HG03442 (cell line): ENCODE data around the gene IPMK.

Source experiments
- ATAC-seq: cut with Tn5 transposase; IDR thresholded peaks from one replicate; pipeline ENCODE4 v1.9.1; 2021; ENCODE audit warnings: mild to moderate bottlenecking, moderate library complexity; ENCODE audit not compliant: unreplicated experiment

Gene IPMK

DNA sequence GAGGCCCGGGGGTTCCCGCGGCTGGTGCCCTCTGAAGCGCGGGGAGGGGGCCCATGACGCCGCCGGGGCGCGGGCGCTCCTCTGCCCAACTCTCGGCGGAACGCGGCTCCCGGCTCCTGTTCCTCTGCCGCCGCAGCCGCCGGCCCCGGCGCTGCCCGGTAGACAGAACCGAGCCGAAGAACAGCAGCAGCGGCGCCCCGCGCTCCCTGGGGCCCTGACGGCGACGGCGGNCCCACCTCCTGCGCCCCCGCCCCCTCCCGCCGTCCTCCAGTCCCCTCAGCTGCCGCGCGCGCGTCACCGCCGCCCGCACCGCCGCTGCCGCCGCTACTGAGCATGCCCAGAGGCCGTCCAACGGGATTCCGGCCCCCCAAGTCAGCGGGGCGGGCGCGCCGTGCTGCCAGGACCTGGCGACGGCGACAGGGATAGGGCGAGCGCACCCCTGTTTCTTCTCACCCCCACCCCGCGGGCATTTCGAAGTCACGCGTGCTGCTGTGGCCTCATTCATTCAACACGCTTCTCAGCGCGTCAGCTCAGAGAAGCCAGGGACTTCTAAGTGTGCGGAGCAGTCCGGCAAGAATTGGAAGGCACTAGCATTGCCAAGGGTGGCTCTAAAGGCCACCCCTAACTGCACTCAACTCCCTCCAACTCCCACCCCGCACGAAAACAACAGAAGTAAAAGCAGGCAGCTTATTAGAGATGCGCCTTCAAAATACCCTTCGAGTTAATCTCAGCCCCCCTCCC is at the start of gene IPMK:
Gene IPMK, minus strand, starts transcription at position 182 of the 741 bp plus-strand sequence. CDS start 283 bp downstream, outside the sequence.
- ATAC-seq = peak; percentile 53

DNA sequence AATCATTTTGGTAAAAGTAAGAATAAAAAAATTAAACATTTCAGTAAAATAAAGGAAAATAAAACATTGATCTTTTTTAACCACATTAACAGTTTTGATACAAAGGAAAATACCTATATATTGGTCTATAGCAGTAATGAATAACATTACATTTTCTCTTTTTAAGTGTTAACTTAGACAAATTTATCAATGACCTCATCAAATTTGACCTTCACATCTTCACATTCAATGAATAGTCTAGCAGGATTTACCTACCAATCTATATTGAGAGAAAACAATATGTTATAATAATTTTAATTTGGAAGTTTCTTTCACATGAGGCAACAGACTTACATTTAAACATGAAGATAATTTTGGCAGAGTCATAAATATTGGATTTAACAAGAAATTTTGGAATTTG is 49.2 kb upstream of the IPMK start:
- no peak for ATAC-seq

DNA sequence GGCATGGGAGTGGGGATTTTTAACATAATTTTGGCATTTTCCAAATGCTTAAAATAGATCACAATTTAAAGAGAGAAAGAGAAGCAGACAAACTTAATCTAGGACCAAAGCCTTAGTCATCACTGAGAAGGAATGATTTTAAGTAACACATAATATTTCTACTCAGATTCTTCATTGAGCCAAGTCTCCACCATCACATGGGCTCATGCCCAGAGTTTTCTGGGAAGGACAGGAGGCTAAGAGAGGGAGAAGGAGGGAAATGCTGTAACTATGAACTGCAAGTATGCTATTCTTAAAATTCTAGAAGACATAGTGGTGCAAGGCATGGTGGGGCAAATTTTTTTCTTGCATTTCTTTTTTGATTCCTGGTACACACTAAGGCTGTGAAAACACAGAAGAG is 43.3 kb upstream of the IPMK start:
- ATAC-seq = no peak

DNA sequence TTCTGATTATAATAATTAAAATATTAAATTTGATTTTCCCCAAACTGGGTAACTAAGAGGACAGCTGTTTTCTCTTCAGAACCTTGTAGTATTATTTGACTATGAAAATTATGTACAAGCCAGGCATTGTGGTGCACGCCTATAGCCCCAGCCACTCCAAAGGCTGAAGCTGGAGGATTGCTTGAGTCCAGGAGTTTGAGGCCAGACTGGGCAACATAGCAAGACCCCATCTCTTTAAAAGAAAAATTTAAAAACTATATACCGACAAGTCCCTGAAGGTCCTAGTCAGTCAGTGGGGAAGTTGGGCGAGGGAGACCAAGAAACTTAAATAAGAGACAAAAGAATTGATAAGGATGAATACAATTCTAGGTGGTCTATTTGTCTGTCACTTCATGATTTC is 40.0 kb upstream of the IPMK start:
- no peak for ATAC-seq

DNA sequence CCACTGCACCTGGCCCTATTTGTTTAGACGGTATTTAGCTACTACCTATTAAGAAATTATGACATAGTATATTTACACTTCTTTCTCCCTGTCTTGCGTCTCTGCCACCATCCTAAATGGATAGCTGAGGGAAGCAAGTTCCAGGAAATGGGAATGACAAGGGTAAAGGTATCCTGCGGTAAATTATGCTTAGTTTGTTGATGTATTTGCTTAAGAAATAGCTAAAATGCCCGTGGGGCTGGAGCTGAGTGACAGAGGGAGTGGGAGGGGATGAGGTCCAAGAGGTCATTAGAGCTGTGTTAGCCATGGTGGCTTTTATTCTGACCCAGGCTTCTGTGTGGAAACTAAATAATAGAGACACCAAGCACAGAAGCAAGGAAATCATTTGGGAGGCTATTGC is 38.1 kb upstream of the IPMK start:
- ATAC-seq = no peak

DNA sequence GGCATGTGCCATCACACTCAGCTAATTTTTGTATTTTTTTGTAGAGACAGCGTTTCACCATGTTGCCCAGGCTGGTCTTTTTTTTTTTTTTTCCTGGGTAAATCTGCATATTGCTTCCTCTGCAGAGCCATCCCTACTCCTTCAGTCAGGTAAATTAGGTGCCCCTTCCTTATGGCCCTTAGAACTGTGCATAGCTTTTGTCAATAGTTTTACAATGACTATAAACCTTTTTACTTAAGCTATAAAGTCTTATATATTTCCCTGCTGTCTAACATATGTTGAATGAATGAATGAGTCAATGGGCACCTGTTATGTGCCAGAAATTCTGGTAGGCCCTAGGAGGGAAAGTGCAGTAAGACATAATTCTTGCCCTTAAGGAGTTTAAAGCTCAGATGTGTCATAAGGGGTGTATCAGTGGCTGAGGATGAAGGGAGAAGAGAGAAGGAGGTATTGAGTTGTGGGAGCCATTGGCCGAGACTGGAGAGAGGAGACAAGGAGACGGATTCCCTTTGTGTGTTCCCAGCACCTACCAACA is 36.5 kb upstream of the IPMK start:
- ATAC-seq = no peak

DNA sequence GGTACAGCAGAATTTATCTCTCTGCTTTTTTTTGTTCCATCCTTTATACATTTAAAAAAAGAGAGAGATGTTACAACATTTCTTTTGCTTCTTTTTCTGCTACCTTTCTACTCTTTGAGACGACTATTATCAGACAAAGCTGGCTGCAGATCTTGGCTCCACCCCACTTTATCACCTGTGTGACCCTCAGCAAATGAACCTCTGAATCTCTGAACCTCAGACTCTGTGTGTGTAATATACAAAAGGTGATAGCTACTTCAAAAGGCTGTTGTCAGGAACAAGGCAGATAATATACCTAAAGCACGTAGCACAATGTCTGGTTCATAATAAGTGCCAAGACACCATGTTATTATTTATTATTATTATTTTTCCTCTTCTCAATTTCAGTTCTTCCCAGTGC is 34.6 kb upstream of the IPMK start:
- no peak for ATAC-seq

DNA sequence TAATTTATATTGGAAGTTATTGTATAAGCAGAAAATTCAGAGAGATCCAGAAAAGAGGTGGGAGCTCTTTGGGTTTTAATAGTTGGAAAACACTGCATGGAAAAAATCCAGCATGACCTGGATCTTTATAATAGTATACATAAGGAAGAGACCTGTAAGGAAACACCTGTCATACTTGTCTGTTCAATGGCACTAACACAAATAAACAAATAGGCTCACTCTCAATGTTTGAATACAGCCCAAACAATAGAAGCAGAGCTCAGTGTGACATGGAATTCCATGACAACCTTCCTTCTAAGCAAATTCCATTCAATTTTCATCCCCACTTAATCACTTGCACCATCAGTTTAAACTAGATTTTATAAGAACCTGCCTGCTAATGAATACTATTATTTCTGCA is 33.0 kb upstream of the IPMK start:
- no peak for ATAC-seq

DNA sequence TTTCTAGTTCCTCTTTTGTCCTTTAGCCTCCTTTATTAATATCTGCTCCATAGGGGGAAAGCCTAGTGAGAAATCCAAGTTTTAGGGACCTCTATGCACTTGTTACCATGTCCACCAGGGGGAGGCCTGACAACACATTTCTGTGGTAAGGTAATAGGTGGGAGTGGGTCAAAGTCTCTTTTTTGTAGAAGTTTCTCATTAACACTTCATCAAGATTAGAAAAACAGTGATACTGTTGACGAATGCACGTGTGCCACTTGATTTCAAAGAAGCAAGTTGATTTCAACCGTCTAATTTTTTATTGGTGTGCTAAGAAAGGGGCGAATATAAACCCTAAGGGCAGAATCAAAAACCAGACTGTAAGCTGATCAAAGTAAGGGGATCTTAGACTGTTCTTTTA is 31.9 kb upstream of the IPMK start:
- ATAC-seq = peak; percentile 89

DNA sequence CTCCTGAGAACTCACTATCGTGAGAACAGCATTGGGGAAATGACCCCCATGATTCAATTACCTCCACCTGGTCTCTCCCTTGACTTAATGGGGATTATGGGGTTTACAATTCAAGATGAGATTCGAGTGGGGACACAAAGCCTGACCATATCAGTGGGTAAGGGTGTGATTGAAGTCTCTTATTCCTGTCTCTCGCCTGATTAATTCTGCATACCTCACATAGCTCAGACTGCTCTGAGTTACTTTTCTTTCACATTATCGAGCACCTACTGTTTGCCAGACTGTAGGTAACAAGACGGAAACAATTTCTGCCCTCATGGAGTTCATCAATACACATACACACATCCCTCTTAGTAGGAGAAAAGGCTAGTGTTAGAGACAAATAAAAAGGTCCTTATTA is 26.3 kb upstream of the IPMK start:
- ATAC-seq = no peak

DNA sequence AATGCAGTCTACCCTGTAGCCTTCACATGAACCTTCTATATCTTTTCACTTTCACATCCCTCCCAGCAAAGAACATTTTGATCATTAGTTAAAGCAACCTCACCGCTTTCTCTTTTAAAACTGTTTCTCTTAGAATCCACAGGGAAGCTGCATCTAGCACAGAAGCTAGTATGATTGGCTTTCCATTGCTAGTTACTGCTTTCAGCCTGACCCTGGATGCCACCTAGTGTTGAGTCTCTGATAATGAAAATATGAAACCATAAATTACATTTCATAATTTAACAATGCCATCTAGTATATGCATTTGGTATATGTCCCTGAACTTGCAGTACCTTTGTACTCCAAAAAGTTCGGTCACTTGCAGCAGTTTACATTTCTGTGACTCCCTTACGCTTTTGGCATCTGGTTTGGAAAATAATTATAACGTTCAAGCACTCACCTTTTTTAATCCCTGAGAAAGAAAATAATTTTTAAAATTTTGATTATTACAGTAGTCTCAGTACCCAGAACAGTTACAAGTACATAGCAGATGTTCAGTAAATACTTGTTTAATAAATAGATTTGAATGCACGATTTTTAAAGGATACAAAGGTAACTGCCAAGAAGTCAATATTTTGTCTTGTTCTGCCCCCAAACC is 24.0 kb upstream of the IPMK start:
- ATAC-seq = peak; percentile 90

DNA sequence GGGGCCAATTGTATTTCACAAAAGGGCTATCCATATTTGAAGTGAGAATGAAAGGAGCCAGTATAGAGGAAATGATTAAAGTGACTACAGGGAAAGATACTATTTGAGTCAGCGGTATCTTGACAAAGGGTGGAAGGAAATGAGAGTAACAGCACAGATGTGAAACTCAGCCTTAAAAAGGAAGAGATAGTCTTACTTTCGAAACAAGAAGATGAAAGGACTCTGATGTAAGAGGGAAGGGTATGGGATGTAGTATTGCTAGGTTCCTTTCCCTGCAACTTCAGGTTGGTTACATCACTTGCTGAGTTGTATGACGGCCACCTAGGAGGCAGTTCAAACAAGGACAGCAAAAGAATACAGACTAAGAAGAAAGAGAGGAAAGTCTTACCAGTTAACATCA is 14.9 kb upstream of the IPMK start:
- ATAC-seq = peak; percentile 99

DNA sequence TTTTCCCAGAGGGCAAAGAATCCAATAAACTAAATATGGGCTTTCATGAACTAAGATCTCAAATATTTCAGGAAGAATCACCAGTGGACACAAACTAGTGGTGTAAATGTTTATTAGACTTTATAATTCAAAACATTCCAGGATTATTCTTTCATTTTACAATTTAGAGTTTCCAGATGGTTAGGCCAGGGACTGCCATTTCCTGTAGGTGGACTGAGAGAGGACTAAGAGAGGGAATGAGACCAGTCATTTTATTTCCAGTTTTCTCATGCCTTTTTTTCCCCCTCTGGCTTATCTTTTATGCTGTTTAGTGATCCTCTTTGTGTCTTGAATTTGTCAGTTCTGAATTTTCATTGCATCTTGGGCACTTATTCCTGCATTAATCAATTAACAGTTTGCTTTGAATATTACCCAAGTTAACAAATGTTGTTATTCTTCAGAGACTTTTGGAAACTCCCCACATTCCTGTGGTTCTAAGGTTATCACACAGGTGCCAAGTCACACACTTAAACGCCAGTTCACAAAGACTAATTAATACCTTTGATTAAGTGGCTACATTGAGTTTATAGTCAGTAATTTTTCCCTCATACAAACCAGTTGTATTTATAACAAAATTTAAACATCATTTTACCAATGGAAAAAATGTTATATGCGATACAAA is 13.5 kb upstream of the IPMK start:
- no peak for ATAC-seq

DNA sequence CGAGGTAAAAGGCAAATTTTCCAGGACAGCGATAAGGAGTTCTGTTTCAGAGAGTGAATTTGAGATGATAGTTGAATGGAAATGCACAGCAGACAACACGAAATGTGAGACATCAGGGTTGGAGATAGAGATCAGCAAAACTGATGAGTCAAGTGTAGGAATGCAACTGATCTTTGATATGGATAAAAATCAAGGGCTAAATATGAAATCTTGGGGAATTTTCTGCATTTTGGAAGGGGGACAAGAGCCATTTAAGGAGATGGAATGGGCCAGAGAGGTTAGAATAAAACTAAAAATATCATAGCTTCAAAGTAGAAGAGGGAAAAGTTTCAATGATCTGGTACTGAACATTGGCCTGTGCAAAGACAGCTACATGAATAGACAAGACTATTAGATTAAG is 12.8 kb upstream of the IPMK start:
- no peak for ATAC-seq

DNA sequence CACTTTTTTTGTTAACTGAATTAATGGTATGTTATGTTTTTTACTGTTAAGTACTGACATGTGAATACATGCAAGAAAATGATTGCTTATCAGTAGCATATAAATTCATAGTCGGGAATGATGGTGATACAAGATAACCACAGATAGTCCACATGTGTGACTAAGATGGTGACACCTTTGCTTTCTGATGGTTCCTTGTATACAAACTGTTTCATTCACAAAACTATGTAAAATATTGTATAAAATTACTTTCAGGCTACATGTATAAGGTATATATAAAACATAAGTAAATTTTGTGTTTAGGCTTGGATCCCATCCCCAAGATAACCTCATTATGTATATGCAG is 11.2 kb upstream of the IPMK start:
- ATAC-seq = no peak

DNA sequence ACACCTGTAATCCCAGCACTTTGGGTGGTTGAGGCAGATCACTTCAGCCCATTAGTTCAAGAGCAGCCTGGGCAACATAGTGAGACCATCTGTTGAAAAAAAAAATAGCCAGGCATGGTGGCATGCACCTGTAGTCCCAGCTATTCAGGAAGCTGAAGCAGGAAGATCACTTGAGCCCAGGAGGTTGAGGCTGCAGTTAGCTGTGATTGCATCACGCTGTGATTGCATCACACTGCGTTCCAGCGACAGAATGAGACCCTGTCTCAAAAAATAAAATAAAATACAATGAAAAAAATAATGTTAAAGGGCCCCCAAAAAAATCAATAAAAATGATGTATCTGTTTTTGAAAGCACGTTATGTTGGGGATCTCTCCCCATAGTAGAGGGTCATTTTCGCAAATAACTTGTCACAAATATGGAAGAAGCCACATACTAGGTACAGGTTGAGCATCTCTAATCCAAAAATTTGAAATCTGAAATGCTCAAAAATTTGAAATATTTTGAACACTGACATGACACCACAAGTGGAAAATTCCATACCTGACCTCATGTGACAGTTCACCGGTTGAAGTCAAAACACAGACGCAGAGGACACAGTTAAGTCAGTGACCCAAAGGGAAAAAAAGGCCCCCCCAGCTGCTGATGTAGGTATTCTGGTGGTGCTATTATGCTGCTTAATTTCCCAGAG is 10.7 kb upstream of the IPMK start:
- ATAC-seq = no peak

DNA sequence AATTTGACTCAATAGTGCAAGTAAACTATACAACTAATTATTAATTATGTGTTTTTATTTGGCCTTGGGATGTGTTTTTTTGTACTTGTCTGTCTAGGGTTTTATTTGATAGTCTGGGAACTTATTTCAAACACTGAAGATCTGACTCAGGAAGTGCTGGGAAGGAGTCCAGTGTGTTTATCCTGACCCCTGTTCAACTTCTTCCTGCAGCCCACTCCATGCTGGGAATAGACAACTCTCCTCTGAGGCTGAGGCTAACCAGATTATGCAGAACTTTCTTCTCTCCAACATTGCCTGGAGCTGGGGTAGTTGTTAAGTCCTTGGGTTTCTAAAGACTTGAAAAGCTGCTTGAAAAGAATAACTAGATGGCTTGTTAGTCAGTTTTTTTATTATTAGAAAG is 8.2 kb upstream of the IPMK start:
- no peak for ATAC-seq

DNA sequence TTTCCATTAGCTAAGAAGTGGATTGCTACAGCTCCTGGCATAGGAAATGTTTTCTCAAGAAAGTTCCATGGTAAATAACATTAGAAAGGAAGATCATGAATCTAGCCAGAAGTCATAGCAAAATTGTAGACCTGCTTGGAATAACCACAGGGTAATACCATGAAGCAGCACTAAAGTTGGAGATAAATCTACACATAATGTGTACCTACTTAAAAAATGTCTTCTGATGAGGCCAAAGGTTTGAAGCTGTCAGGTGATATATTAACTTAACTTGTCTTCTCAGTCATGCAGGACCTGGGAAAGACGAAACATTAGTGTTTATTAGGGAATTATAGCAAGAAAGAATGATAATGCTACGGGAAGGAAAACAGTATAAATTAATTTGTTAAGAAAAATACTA is 7.6 kb upstream of the IPMK start:
- ATAC-seq = no peak

DNA sequence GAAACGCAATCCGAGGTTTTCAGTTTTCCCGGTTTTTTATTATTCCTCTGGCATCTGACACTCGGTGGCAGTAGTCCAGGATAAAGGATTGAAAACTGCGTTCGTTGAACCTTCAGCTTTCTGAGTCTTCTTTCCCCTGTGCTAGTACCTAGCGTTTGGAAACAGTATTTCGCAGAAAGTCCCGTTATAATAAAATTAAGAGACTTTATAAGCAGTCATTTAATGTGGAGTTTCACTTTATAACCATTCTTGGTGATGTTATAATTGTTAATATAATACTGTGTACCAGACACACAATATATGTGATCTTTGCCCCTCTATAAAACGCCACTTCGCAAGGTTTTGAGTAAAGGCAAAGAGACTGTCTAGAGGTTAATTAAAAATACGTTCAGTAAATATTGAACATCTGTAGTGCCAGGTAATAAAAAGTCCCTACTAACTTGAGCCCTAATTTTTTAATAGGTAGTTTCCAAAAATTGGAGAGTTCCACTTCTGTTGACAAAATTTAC is 2.1 kb upstream of the IPMK start:
- no peak for ATAC-seq

DNA sequence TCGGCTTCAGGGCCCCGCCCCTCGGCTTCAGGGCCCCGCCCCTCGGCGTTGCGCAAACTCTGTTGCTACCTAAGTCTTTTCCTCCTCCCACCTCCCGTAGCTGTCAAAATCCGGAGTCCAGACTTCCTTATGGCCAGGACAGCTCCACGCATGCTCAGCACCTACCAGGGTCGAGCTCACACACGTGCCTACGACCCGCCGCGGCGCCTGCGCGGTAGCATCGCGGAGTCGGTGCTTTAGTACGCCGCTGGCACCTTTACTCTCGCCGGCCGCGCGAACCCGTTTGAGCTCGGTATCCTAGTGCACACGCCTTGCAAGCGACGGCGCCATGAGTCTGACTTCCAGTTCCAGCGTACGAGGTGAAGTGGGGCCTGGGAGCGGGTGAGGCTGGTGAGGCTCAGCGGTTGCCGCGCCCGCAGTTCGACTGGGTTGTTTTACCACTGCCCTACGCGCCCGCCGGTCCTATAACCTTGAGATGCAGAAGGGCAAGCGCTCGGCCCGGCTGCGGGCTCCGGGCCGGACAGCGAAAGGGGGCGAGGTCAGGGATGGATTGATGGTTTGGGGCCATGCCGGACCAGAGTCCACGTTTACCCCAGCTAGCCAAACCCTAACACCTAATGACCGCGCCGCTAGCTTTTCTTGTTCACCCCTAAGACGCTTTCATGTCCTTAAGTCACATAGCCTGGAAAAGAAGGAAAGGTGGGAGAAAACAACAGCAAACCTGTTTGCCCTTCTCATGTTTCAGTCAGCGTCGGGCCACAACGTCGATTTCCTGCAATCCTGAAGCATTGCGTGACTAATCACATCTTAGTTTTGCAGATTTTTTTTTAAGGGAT is 1.5 kb upstream of the IPMK start, which contains the start of gene CISD1:
Gene CISD1, plus strand, starts transcription at position 217 of the 836 bp plus-strand sequence. Its CDS starts 112 bp downstream, at position 329.
- peak; percentile 59 for ATAC-seq
